Stimulated activated CD8-positive, alpha-beta memory T cell treated with anti-CD3 and anti-CD28 coated beads, Interleukin-2, amount 100 ng/mL, for 1 hour (primary cell): ENCODE measurements around the gene DNAI4.
A peak's percentile ranks its signal among the peaks of the same experiment; 100 is the strongest.
"Not testable (repeated sequence)": the region's sequence is repeated elsewhere in the genome, so short reads cannot be mapped to it uniquely, and the experiment has no call there.

Experiments used
- DNase-seq, 2 donors: peaks; one replicate each; pipeline ENCODE4 v3.0.0-alpha.2; 2020; ENCODE audit warnings: low read depth in 2 of 2

The DNAI4 gene, protein sequence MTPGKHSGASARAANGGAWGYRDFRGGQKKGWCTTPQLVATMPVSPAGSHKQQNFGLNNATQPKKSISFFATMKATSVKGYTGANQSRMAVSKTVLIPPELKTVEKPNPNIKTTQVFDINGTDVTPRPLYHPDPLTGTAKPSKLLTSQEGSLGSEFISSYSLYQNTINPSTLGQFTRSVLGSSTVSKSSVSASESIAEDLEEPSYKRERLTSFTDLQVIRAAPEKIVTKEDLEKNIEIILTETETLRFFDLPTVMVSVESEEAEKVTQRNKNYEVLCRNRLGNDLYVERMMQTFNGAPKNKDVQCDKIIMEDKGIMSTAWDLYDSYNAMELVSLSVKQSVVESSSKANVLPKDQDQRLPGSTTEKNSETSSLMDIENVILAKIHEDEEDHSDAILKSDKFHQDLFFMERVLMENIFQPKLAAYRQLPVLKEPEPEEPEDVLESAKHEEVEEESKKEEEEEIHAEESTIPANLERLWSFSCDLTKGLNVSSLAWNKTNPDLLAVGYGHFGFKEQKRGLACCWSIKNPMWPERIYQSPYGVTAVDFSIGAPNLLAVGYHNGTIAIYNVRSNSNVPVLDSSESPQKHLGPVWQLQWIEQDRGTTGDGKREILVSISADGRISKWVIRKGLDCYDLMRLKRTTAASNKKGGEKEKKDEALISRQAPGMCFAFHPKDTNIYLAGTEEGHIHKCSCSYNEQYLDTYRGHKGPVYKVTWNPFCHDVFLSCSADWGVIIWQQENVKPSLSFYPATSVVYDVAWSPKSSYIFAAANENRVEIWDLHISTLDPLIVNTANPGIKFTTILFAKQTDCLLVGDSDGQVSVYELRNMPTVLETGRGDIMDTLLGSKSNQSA

DNA sequence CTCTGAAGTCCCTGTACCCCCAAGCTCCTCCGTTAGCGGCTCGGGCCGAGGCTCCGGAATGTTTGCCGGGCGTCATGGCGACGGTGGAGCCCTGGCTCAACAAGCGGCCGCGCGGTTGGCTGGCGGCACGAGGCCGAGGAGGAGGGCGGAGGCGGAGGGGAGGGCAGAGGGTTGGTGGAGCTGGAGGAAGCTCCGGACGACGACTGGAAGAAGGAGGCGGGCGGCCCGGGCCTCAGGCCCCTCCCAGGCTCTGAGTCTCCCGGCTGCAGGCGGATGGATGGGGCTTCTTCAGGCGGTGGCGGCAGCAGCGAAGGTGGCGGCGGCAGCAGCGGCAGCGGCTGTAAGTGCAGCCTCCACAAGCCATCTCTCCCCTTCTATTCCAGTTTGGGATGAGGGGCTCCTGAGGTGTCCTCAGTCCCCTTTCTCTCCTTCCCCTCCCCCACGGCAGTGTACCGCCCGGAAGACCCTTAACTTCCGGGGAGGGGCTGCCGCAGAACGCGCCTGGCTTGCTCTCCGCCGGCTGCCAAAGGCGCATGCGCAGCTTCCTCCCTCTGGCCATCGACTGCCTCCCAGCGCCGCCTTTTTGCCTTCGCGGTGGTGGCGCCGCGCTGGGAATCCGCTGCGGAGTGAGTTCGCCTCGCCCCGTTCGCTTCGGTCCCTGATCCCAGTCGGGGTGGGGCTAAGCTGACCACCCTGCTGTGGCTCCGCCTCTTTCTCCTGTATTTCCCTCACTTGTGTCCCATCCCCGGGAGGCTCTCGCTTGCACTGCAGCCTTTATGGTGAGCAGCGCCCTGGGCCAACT, at the start of gene DNAI4, which contains the start of gene MIER1:
Gene DNAI4, minus strand, starts transcription at position 101 of the 802 bp plus-strand sequence. Its CDS starts 25 bp downstream, at position 76.
Gene MIER1, plus strand, starts transcription at position 235 of the 802 bp plus-strand sequence. Its CDS starts 39 bp downstream, at position 274.
- DNase-seq = peak; percentile 93 to 95

DNA sequence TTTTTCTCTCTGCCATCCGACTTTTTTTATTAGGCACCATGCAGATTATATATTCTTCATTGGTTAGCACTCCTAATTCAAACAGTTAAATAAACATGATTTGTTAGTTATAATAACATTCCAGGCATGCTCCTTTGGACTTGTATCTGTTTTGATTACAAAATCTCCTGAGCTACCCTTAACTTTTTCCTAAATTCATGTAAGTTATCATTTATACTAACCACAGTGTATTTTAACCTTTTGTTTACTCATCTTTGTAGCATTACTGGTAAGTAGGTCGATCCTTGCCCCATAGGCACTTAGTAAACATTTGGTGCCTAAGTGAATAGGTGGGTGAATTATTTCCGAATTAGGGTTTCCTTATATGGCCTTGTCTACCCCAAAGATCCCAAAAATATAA, 43.9 kb upstream of the DNAI4 start:
- DNase-seq = no peak

DNA sequence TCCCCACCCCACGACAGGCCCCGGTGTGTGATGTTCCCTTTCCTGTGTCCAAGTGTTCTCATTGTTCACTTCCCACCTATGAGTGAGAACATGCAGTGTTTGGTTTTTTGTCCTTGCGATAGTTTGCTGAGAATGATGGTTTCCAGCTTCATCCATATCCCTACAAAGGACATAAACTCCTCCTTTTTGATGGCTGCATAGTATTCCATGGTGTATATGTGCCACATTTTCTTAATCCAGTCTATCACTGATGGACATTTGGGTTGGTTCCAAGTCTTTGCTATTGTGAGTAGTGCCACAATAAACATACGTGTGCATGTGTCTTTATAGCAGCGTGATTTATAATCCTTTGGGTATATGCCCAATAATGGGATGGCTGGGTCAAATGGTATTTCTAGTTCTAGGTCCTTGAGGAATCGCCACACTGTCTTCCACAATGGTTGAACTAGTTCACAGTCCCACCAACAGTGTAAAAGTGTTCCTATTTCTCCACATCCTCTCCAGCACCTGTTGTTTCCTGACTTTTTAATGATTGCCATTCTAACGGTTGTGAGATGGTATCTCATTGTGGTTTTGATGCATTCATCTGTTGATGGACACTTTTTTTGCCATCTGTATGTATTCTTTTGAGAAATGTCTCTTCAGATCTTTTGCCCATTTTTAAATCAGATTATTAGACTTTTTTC, 41.7 kb upstream of the DNAI4 start:
- not testable (repeated sequence) for DNase-seq

GRCh38 chr1:66957938-66958337, 33.3 kb upstream of the DNAI4 start:
- no peak for DNase-seq

DNA sequence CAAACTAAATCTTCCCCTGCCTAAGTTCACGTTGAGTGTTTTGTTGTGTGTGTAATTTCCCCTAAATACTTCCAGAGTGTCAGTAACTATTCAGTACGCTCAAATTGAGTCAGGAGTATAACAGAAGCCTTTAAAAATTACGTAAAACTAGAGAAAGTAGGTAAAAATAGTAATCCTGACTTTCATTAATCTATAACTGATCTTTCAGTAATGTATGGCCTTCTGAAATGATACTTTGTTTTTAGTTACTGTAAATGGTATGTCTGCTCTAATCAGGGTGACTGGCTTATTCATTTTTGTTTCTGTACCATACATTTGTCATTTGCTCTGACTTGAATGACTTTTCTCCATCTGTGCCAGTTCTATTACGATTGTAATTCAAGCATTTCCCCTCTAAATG, 29.6 kb upstream of the DNAI4 start:
- DNase-seq = no peak

DNA sequence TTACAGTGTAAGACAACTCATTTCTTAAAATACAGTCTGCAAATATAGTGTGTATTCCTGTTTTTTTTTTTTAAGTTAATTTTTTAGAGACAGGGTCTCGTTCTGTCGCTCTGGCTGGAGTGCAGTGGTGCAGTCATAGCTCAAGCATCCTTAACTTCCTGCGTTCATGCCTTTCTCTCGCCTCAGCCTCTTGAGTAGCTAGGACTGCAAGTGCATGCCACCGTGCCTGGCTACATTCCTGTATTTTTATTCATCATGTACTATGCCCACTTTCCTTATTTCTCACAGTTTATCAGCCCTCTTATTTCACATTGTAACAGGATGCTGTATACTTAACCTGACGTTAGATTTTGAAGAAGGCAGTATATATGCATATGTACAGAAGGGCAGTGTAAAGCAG, 26.9 kb upstream of the DNAI4 start:
- DNase-seq = no peak

DNA sequence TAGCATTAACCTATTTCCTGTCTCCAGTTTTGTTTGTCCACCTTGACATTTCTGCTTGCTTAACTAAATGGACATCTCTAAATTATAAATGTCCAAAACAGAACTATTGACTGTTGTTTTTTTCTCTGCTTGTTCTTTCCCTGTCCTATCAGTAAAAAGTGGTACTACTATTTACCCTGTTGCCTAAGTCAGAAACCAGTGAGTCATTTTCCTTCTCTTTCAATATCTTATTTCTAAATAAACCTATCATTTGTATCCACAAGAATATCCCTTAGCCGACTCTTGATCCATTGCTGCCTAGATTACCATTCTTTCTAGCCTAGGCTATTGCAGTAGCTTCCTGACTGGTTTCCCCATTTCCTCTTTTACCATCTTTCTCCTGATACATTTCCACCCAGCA, 22.6 kb upstream of the DNAI4 start:
- DNase-seq = no peak

GRCh38 chr1:66945316-66945715, 20.7 kb upstream of the DNAI4 start:
- DNase-seq = no peak

- no peak for DNase-seq
These were observed 19.9 kb upstream of the DNAI4 start for GRCh38 chr1:66944330-66945274.

- DNase-seq = no peak
These were observed 18.8 kb upstream of the DNAI4 start for GRCh38 chr1:66943361-66943969.

DNA sequence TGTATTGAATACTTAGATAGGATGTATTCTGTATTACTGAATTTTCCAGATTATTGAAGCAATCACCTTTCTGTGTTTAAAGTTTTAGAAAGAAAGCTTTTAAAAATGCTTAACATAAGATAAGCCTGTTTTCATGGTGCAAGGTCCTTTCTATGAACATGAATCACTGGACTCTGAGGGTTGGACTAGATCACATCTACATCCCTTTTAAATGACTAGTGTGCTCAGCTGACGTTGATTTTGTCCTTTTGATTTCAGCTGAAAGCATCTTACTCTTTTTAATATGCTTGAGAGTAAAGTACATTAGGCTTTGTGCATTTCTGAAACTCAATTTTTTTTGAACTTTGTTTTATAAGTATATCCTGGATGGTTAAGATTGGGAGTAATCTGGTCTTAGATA, 16.3 kb upstream of the DNAI4 start:
- no peak for DNase-seq

- DNase-seq = no peak
These were observed 14.0 kb upstream of the DNAI4 start for GRCh38 chr1:66938613-66939012.

DNA sequence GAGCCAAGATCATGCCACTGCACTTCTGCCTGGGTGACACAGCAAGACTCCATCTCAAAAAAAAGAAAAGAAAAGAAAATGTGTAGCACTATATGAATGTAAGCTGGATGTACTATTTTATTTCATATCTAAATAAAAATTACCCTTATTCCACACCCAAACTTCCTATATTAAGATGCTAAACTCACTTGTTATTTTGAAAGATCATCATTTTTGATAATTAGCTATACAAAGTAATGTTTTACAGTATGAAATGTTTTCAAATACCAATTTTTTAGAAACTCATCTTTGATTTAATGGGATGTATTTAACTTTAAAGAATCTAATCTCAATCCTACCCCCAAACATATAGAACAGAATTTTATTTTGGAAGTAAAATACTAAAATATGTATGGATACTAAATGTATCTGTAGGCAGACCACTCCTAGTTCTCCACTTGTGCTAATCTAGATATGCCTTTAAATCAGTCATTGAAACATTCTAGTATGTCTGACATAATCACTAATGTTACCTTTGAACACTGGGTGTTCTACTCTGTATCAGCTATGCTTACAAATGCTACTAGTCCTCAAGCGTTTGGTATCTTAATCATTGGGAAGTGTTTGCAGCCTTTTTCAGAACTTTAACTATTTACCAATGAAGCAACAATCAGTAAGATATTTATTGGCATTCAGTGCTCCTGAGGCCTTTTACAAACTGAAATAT, 13.0 kb upstream of the DNAI4 start:
- no peak for DNase-seq

DNA sequence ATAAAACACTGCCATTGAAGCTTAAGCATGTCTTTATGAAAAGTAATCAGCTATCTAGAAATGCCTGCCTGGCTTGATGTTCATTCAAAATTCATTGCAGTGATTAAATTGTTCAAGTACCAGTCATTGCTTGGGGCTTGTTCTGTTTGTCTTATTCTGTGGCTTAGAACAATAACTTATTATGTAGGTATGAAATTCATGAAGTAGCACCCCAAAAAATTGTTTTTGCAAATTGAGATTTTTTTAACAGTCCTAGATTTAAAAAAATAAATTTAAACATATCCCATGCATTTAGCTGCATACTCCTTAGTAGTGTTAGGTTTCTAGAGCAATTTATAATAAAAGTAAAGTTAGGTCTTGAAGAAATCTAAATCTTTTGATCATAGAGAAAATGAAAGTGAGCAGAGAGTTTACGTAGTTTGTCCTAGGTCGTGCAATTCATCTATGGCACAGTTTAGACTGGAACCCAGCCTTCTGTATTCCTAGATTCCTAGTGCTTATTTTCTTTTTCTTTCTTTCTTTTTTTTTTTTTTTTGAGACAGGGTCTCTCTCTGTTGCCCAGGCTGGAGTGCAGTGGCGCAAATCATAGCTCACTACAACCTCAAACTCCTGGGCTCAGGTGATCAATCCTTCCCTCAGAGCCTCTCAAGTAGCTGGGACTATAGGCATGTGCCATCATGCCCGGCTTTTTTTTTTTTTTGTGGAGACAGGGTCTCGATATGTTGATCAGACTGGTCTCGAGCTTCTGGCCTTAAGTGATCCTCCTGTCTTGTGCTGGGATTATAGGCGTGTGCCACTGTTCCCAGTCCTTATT, 9.4 kb upstream of the DNAI4 start:
- DNase-seq = no peak

DNA sequence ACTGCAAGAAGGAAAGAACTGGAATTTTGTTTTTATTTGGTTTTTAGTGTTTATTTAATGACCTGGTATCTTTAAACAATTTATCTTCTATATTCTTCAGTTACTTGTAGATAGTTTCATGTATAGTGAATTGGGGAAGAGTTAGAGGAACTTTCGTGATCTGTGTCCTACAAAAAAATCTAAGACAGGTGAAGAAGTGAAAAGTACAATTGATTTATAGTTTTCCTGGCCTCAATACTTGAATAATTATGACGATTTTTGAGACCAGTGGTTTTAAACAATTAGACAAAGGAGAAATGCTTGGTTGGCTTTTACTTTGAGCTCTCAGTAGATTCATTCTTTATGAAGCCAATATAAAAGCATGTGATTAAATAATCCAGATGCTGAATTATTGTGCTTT, 7.6 kb upstream of the DNAI4 start:
- no peak for DNase-seq

- DNase-seq = no peak
These were observed 6.9 kb upstream of the DNAI4 start for GRCh38 chr1:66931590-66931989.

- DNase-seq = no peak
These were observed 6.1 kb upstream of the DNAI4 start for GRCh38 chr1:66930823-66931174.
